Activated T-helper 17 cell treated with anti-CD3 and anti-CD28 coated beads, Interleukin-2, amount 50 U/mL, for 72 hours (primary cell): ENCODE results near the gene OBSCN. TPM values are rescaled to one million over a fixed set of nuclear protein-coding genes. Genes with fewer than 3 reads are reported as not detected.

Experiments used
- ATAC-seq: fragments of 150-1000 bp; cut with Tn5 transposase; replicated peaks from 2 replicates; pipeline ENCODE4 v1.10.0; 2021; ENCODE audit warnings: mild to moderate bottlenecking, moderate library complexity
- H3K27ac Mint-ChIP-seq: one replicate; pipeline ENCODE4 v1.8.0; 2022; ENCODE audit warnings: mixed read lengths
- H3K27me3 Mint-ChIP-seq: one replicate; pipeline ENCODE4 v1.8.0; 2022; ENCODE audit warnings: mixed read lengths
- H3K36me3 Mint-ChIP-seq: one replicate; pipeline ENCODE4 v1.8.0; 2022; ENCODE audit warnings: low read depth, mild to moderate bottlenecking, mixed read lengths
- H3K4me1 Mint-ChIP-seq: one replicate; pipeline ENCODE4 v1.8.0; 2022; ENCODE audit warnings: mixed read lengths
- H3K4me3 Mint-ChIP-seq: one replicate; pipeline ENCODE4 v1.8.0; 2022; ENCODE audit warnings: mild to moderate bottlenecking, mixed read lengths
- H3K9me3 Mint-ChIP-seq: one replicate; pipeline ENCODE4 v1.8.0; 2022; ENCODE audit warnings: mixed read lengths
- total RNA-seq, 2 donors: library from RNA; stranded (reverse); gene quantifications; one replicate each; pipeline ENCODE4 v1.2.3, GENCODE V29; 2022

The OBSCN gene
- total RNA-seq, 2 donors from 2014 or later = 10.8 to 60.0 TPM

- no peak overlapping the region for H3K27ac Mint-ChIP-seq
- H3K36me3 Mint-ChIP-seq = peaks cover 5% of the 10 kb centered on the region
- H3K4me3 Mint-ChIP-seq = no peak overlapping the region
- H3K4me1 Mint-ChIP-seq = no peaks in the 10 kb centered on the region
- H3K27me3 Mint-ChIP-seq = no peaks in the 10 kb centered on the region
- H3K9me3 Mint-ChIP-seq = peaks cover 6% of the 10 kb centered on the region
- ATAC-seq = no peak
Observed at GRCh38 chr1:228194436-228194835, 13.4 kb upstream of the OBSCN start.

- no peaks in the 10 kb centered on the region for H3K4me1 Mint-ChIP-seq
- no peak overlapping the region for H3K4me3 Mint-ChIP-seq
- H3K36me3 Mint-ChIP-seq = peaks cover 6% of the 10 kb centered on the region
- no peak overlapping the region for H3K27ac Mint-ChIP-seq
- no peak for ATAC-seq
- H3K27me3 Mint-ChIP-seq = no peaks in the 10 kb centered on the region
- H3K9me3 Mint-ChIP-seq = peaks cover 9% of the 10 kb centered on the region
Observed at GRCh38 chr1:228194921-228195812, 12.7 kb upstream of the OBSCN start.

- Mint-ChIP-seq H3K27ac (no peak overlapping the region), H3K36me3 (peaks cover 6% of the 10 kb centered on the region), H3K27me3 (no peaks in the 10 kb centered on the region), H3K4me1 (no peaks in the 10 kb centered on the region), H3K9me3 (peaks cover 9% of the 10 kb centered on the region), H3K4me3 (no peak overlapping the region)
- ATAC-seq = no peak
Observed at GRCh38 chr1:228197555-228198147, 10.2 kb upstream of the OBSCN start.

GRCh38 chr1:228198977-228199590, 8.8 kb upstream of the OBSCN start:
- Mint-ChIP-seq H3K27ac (no peak overlapping the region), H3K4me1 (no peaks in the 10 kb centered on the region), H3K36me3 (peaks cover 6% of the 10 kb centered on the region), H3K27me3 (no peaks in the 10 kb centered on the region), H3K4me3 (no peak overlapping the region), H3K9me3 (peaks cover 9% of the 10 kb centered on the region)
- ATAC-seq = no peak

- no peaks in the 10 kb centered on the region for H3K36me3 Mint-ChIP-seq
- H3K4me3 Mint-ChIP-seq = no peak overlapping the region
- H3K27me3 Mint-ChIP-seq = no peaks in the 10 kb centered on the region
- no peaks in the 10 kb centered on the region for H3K4me1 Mint-ChIP-seq
- no peak for ATAC-seq
- H3K9me3 Mint-ChIP-seq = no peaks in the 10 kb centered on the region
- H3K27ac Mint-ChIP-seq = no peak overlapping the region
Observed at GRCh38 chr1:228204958-228205357, 2.9 kb upstream of the OBSCN start.

- H3K27me3 Mint-ChIP-seq = no peaks in the 10 kb centered on the region
- H3K4me3 Mint-ChIP-seq = no peak overlapping the region
- no peaks in the 10 kb centered on the region for H3K36me3 Mint-ChIP-seq
- no peak overlapping the region for H3K27ac Mint-ChIP-seq
- no peak for ATAC-seq
- H3K9me3 Mint-ChIP-seq = no peaks in the 10 kb centered on the region
- no peaks in the 10 kb centered on the region for H3K4me1 Mint-ChIP-seq
Observed at GRCh38 chr1:228205526-228206436, 2.1 kb upstream of the OBSCN start.

- H3K4me3 Mint-ChIP-seq = no peak overlapping the region
- H3K4me1 Mint-ChIP-seq = no peaks in the 10 kb centered on the region
- no peak overlapping the region for H3K27ac Mint-ChIP-seq
- H3K9me3 Mint-ChIP-seq = no peaks in the 10 kb centered on the region
- peak; percentile 17 for ATAC-seq
- no peaks in the 10 kb centered on the region for H3K36me3 Mint-ChIP-seq
- no peaks in the 10 kb centered on the region for H3K27me3 Mint-ChIP-seq
Observed at GRCh38 chr1:228206582-228207351, 1.1 kb upstream of the OBSCN start.

GRCh38 chr1:228207381-228207810, 448 bp upstream of the OBSCN start:
- no peaks in the 10 kb centered on the region for H3K4me1 Mint-ChIP-seq
- H3K9me3 Mint-ChIP-seq = no peaks in the 10 kb centered on the region
- no peaks in the 10 kb centered on the region for H3K36me3 Mint-ChIP-seq
- H3K4me3 Mint-ChIP-seq = no peak overlapping the region
- H3K27ac Mint-ChIP-seq = no peak overlapping the region
- ATAC-seq = no peak
- H3K27me3 Mint-ChIP-seq = no peaks in the 10 kb centered on the region

- no peak for ATAC-seq
- no peaks in the 10 kb centered on the region for H3K36me3 Mint-ChIP-seq
- H3K9me3 Mint-ChIP-seq = no peaks in the 10 kb centered on the region
- H3K27ac Mint-ChIP-seq = no peak overlapping the region
- no peaks in the 10 kb centered on the region for H3K27me3 Mint-ChIP-seq
- H3K4me3 Mint-ChIP-seq = no peak overlapping the region
- no peaks in the 10 kb centered on the region for H3K4me1 Mint-ChIP-seq
Observed at GRCh38 chr1:228208831-228209551, 1.1 kb downstream of the OBSCN start.

GRCh38 chr1:228209657-228210056, 1.8 kb downstream of the OBSCN start:
- no peaks in the 10 kb centered on the region for H3K9me3 Mint-ChIP-seq
- no peak overlapping the region for H3K4me3 Mint-ChIP-seq
- no peaks in the 10 kb centered on the region for H3K4me1 Mint-ChIP-seq
- H3K27me3 Mint-ChIP-seq = no peaks in the 10 kb centered on the region
- no peak overlapping the region for H3K27ac Mint-ChIP-seq
- H3K36me3 Mint-ChIP-seq = no peaks in the 10 kb centered on the region
- no peak for ATAC-seq

GRCh38 chr1:228210076-228210651, 2.3 kb downstream of the OBSCN start:
- H3K9me3 Mint-ChIP-seq = no peaks in the 10 kb centered on the region
- no peaks in the 10 kb centered on the region for H3K27me3 Mint-ChIP-seq
- H3K36me3 Mint-ChIP-seq = no peaks in the 10 kb centered on the region

GRCh38 chr1:228210712-228211530, 3.1 kb downstream of the OBSCN start:
- Mint-ChIP-seq H3K27me3 (no peaks in the 10 kb centered on the region), H3K9me3 (no peaks in the 10 kb centered on the region), H3K36me3 (no peaks in the 10 kb centered on the region), H3K4me1 (peaks cover 1% of the 10 kb centered on the region), H3K27ac (no peak overlapping the region), H3K4me3 (peak overlapping the region; percentile 37)
- ATAC-seq = no peak

More at GRCh38 chr1:228210076-228210651, 2.3 kb downstream of the OBSCN start:
- ATAC-seq = no peak
- H3K4me3 Mint-ChIP-seq = no peak overlapping the region
- no peak overlapping the region for H3K27ac Mint-ChIP-seq
- no peaks in the 10 kb centered on the region for H3K4me1 Mint-ChIP-seq
